Activated CD4-positive, alpha-beta memory T cell treated with anti-CD3 and anti-CD28 coated beads, Interleukin-2, amount 10 ng/mL, durations not matched to agents 7 days and 5 days (primary cell): Measurements from ENCODE around the gene INSC. TPM values are rescaled to one million over a fixed set of nuclear protein-coding genes. Genes with fewer than 3 reads are reported as not detected.

ENCODE experiments used
- CTCF ChIA-PET: fragments of 350-600 bp; sonication (Branson Sonifier 250); formaldehyde crosslinking; loops from one replicate; lab custom pipeline; 2021; ENCODE audit warnings: antibody characterized with exemption, inconsistent platforms; lab: Charles Lee
- POLR2A ChIA-PET: fragments of 350-600 bp; sonication (Branson Sonifier 250); formaldehyde crosslinking; loops from one replicate; lab custom pipeline; 2021; ENCODE audit warnings: antibody characterized with exemption; lab: Charles Lee
- DNase-seq: peaks from one replicate; pipeline ENCODE4 v3.0.0-alpha.2; 2020
- H3K27ac Mint-ChIP-seq: one replicate; pipeline ENCODE4 v1.8.0; 2021; ENCODE audit warnings: mild to moderate bottlenecking, mixed read lengths
- H3K27me3 Mint-ChIP-seq: one replicate; pipeline ENCODE4 v1.8.0; 2021; ENCODE audit warnings: mixed read lengths
- H3K36me3 Mint-ChIP-seq: one replicate; pipeline ENCODE4 v1.8.0; 2021; ENCODE audit warnings: low read depth, mixed read lengths
- H3K4me1 Mint-ChIP-seq: one replicate; pipeline ENCODE4 v1.8.0; 2021; ENCODE audit warnings: mixed read lengths
- H3K4me3 Mint-ChIP-seq: one replicate; pipeline ENCODE4 v1.8.0; 2021; ENCODE audit warnings: mild to moderate bottlenecking, mixed read lengths
- H3K9me3 Mint-ChIP-seq: one replicate; pipeline ENCODE4 v1.8.0; 2021; ENCODE audit warnings: mixed read lengths
- total RNA-seq, 2 experiments: library from RNA; stranded (reverse); gene quantifications; one replicate each; pipeline ENCODE4 v1.2.3, GENCODE V29; 2021

INSC gene
- total RNA-seq, 2 experiments from 2014 or later, result 0.15 to 0.18 TPM

- POLR2A ChIA-PET, result no interaction called here
- DNase-seq, result no peak
Observed at GRCh38 chr11:15095736-15096228, 18.9 kb upstream of the INSC start.

DNA sequence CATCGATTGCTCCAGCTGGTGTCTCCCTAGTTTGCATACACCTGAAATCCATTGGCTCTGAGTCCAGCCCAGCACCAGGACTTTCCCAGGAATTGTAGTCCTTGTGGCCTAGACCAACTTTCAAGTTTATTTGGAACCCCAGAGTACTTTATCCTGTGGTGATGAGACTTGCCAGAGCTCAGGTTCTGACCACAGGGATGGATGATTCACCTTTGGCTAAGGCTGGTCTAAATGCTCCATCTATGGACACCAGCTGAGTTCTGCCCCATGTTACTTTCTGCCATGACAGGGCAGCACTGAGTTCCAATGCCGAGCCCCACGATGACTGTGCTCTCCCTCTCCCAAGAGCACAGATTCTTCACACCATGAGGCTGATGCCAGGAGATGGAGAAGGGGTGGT, 17.3 kb upstream of the INSC start:
- Mint-ChIP-seq H3K4me1 (peaks cover 3% of the 10 kb centered on the region), H3K27me3 (peaks cover 24% of the 10 kb centered on the region), H3K9me3 (no peaks in the 10 kb centered on the region), H3K36me3 (no peaks in the 10 kb centered on the region), H3K4me3 (no peak overlapping the region), H3K27ac (no peak overlapping the region)
- POLR2A ChIA-PET, result no interaction called here
- CTCF ChIA-PET, result interaction anchor here (0.9 kb wide), 1 partner anchor 13 kb away, joined by 4 read pairs; no protein-coding TSS in a partner anchor
- no peak for DNase-seq

More at GRCh38 chr11:15095736-15096228, 18.9 kb upstream of the INSC start:
- H3K4me3 Mint-ChIP-seq, result no peak overlapping the region
- H3K36me3 Mint-ChIP-seq, result no peaks in the 10 kb centered on the region
- CTCF ChIA-PET, result interaction anchor here (0.6 to 1.4 kb wide), 3 partner anchors 64 to 1187 kb away, joined by 3 to 4 read pairs (median 3); no protein-coding TSS in a partner anchor
- H3K27ac Mint-ChIP-seq, result no peak overlapping the region
- peaks cover 21% of the 10 kb centered on the region for H3K27me3 Mint-ChIP-seq
- H3K4me1 Mint-ChIP-seq, result peaks cover 3% of the 10 kb centered on the region
- H3K9me3 Mint-ChIP-seq, result no peaks in the 10 kb centered on the region

GRCh38 chr11:15099267-15099666, 15.5 kb upstream of the INSC start:
- no peak overlapping the region for H3K27ac Mint-ChIP-seq
- H3K27me3 Mint-ChIP-seq, result peaks cover 33% of the 10 kb centered on the region
- POLR2A ChIA-PET, result no interaction called here
- no peak overlapping the region for H3K4me3 Mint-ChIP-seq
- no peak for DNase-seq
- no peaks in the 10 kb centered on the region for H3K4me1 Mint-ChIP-seq
- H3K9me3 Mint-ChIP-seq, result no peaks in the 10 kb centered on the region
- CTCF ChIA-PET, result interaction anchor here (0.9 to 3.7 kb wide), 10 partner anchors 10 to 192 kb away, joined by 3 to 32 read pairs (median 9); no protein-coding TSS in a partner anchor
- no peaks in the 10 kb centered on the region for H3K36me3 Mint-ChIP-seq

DNA sequence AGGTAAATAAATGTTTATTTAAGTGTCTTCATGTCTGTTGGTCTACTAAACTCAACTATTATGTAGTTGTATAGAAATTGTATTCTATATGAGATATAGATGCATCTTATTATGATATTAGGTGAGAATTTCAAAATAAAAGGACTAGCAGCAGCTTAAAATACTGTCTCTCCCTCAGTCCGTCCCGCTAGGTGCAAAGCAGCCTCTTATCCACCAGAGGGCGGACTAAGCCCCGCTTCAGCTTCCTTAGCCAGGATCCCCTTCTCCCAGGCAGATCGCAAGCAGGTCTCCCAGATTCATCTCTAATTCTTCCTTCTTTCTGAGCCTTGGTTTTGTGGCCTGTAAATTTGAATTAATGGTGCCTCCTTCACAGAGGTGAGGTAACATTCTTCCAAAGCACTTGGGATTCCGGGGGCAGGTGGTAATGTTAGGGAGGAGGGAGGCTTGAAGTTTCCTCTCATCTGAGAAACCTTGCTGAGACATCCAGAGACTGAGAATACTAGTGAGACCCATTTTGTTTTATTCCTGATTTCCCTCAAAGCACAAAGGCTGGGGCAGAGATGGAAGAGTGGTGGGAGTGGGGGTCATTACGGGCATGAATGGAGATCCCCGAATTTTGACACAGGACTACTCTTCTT, 13.5 kb upstream of the INSC start:
- POLR2A ChIA-PET, result interaction anchor here (0.6 to 0.7 kb wide), 2 partner anchors 10 to 14 kb away, joined by 3 read pairs; no protein-coding TSS in a partner anchor
- H3K27me3 Mint-ChIP-seq, result peaks cover 33% of the 10 kb centered on the region
- no peaks in the 10 kb centered on the region for H3K9me3 Mint-ChIP-seq
- peak; percentile 62 for DNase-seq
- H3K4me1 Mint-ChIP-seq, result peaks cover 2% of the 10 kb centered on the region
- no peak overlapping the region for H3K4me3 Mint-ChIP-seq
- no peak overlapping the region for H3K27ac Mint-ChIP-seq
- H3K36me3 Mint-ChIP-seq, result no peaks in the 10 kb centered on the region
- CTCF ChIA-PET, result interaction anchor here (0.8 to 3.7 kb wide), 19 partner anchors 9 to 193 kb away, joined by 3 to 32 read pairs (median 5); partner anchors contain the start of gene INSC

- Mint-ChIP-seq H3K36me3 (no peaks in the 10 kb centered on the region), H3K27me3 (peaks cover 25% of the 10 kb centered on the region), H3K4me1 (peaks cover 9% of the 10 kb centered on the region), H3K4me3 (no peak overlapping the region), H3K27ac (no peak overlapping the region), H3K9me3 (no peaks in the 10 kb centered on the region)
- DNase-seq, result no peak
- CTCF ChIA-PET, result no interaction called here
- POLR2A ChIA-PET, result no interaction called here
Observed at GRCh38 chr11:15104166-15104565, 10.6 kb upstream of the INSC start.

DNA sequence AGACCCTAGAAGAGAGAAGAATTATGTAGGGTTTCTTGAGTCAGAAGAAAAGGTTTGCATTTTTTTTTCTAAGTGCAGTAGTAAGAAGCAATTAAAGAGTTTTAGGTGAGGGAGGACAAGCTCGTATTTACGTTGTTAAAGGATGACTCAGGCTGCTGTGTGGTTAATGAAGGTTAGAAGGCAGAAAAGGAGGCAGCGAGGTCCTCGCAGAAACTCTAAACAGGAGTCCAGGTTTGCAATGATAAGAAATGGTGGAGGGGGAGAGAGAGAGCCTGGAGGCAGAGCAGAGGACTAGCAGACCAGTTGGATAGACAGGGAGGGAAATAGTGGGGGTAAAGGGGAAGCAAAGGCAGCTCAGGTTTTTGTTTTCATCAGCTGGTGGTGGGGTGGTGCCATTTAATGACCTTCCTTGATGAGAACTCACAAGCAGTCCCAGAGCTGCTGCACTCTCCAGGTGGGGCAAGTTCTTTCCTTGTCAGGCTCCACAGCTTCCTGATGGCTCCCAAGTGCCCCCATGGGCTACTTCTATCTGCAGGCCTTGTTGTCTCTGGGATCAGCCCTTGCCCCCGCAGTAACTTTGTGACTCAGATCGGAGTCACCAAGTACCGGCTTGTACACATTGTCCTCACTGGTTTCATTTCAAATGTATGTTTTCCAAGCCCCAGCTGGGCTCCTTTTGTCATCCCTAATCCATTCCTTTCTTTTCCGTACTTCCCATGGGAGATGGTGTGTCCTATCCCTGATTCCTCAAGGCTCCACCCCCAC, 8.3 kb upstream of the INSC start:
- no peaks in the 10 kb centered on the region for H3K9me3 Mint-ChIP-seq
- POLR2A ChIA-PET, result no interaction called here

DNA sequence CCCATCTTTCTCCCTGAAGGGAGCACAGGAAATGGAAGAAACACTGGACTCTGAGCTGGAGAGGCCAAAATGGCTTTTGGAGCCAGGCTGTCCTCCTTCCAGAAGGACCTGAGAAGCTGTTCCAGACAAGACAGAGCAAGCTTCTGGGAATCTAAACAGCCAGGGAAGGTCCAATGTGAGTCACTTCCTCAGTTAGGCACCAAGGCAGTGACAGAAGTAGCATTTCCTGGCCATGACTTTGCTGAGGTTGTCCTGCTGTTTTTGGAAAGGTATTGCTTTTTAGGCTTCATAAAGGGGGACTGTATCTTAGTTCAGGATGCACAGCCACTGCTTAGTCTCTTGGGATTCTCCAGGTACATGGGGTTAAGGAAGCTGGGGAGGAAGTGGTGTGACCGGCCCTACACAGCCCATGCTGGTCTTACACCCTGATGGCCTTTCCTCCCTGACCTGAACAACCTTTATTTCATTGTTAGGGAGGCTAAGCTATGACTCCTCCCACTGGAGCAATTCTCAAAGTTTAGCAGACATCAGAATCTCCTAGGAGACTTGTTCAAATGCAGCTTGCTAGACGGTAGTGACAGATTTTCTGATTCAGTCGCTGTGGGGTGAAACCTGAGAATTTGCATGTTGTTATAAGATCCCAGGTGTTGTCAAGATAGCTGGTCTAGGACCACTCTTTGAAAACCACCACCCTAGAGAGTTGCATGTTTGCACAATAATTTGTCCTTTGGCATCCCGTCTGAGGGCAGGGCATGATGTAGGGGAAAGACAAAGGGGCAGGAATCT, 6.8 kb upstream of the INSC start:
- Mint-ChIP-seq H3K27me3 (peaks cover 7% of the 10 kb centered on the region), H3K4me3 (no peak overlapping the region), H3K36me3 (no peaks in the 10 kb centered on the region), H3K27ac (no peak overlapping the region), H3K4me1 (peaks cover 9% of the 10 kb centered on the region), H3K9me3 (no peaks in the 10 kb centered on the region)
- POLR2A ChIA-PET, result interaction anchor here (1.2 kb wide), 1 partner anchor 10 kb away, joined by 4 read pairs; no protein-coding TSS in a partner anchor
- DNase-seq, result no peak
- CTCF ChIA-PET, result interaction anchor here (1.1 kb wide), 1 partner anchor 10 kb away, joined by 3 read pairs; no protein-coding TSS in a partner anchor

More for the DNA sequence above, 8.3 kb upstream of the INSC start:
- DNase-seq, result no peak
- CTCF ChIA-PET, result interaction anchor here (1.1 to 1.3 kb wide), 2 partner anchors 12 to 198 kb away, joined by 3 to 4 read pairs; no protein-coding TSS in a partner anchor
- Mint-ChIP-seq H3K4me3 (no peak overlapping the region), H3K4me1 (peaks cover 9% of the 10 kb centered on the region), H3K27ac (no peak overlapping the region), H3K27me3 (peaks cover 14% of the 10 kb centered on the region), H3K36me3 (no peaks in the 10 kb centered on the region)

DNA sequence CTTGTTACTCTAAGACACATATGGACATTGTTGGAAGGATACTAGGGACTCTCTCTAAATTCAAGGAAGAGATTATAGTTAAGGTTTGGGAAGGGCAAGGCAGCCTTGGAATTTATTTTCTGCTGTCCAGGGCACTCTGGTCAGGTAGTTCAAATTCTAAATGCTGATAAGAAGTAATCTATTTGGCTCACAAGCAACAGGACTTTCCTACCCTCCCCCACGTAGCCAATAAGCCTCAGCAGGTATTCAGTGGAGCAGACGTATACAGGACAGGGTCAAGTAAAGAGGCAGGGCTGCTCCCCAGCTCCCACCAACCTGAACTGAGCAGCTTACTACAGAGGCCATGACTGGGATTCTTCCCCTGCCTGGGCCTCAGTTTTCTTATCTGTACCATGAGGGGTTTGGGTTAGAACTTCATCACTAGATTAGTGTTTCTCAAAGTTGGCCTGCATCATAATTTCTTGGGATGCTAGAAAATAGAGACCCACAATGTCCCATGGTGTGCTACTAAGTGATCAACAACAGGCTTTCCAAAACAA, 6.1 kb upstream of the INSC start:
- Mint-ChIP-seq H3K36me3 (no peaks in the 10 kb centered on the region), H3K9me3 (no peaks in the 10 kb centered on the region), H3K27me3 (peaks cover 7% of the 10 kb centered on the region), H3K4me1 (peaks cover 17% of the 10 kb centered on the region), H3K27ac (no peak overlapping the region), H3K4me3 (no peak overlapping the region)
- DNase-seq, result no peak
- POLR2A ChIA-PET, result interaction anchor here (1.2 kb wide), 1 partner anchor 9 kb away, joined by 4 read pairs; no protein-coding TSS in a partner anchor
- CTCF ChIA-PET, result interaction anchor here (1.1 kb wide), 1 partner anchor 10 kb away, joined by 3 read pairs; no protein-coding TSS in a partner anchor

- DNase-seq, result no peak
- Mint-ChIP-seq H3K36me3 (no peaks in the 10 kb centered on the region), H3K27ac (no peak overlapping the region), H3K9me3 (no peaks in the 10 kb centered on the region), H3K27me3 (peaks cover 12% of the 10 kb centered on the region), H3K4me3 (no peak overlapping the region), H3K4me1 (peaks cover 21% of the 10 kb centered on the region)
- CTCF ChIA-PET, result interaction anchor here (1.0 to 1.8 kb wide), 2 partner anchors 9 to 12 kb away, joined by 4 to 5 read pairs; no protein-coding TSS in a partner anchor
- POLR2A ChIA-PET, result no interaction called here
Observed at GRCh38 chr11:15109602-15110001, 5.1 kb upstream of the INSC start.

- H3K36me3 Mint-ChIP-seq, result peaks cover 3% of the 10 kb centered on the region
- DNase-seq, result no peak
- POLR2A ChIA-PET, result no interaction called here
- H3K4me1 Mint-ChIP-seq, result peaks cover 22% of the 10 kb centered on the region
- H3K27me3 Mint-ChIP-seq, result peaks cover 19% of the 10 kb centered on the region
- no peak overlapping the region for H3K27ac Mint-ChIP-seq
- no peaks in the 10 kb centered on the region for H3K9me3 Mint-ChIP-seq
- CTCF ChIA-PET, result interaction anchor here (0.7 to 1.6 kb wide), 3 partner anchors 10 to 36 kb away, joined by 3 to 4 read pairs (median 4); no protein-coding TSS in a partner anchor
- H3K4me3 Mint-ChIP-seq, result no peak overlapping the region
Observed at GRCh38 chr11:15111215-15111614, 3.5 kb upstream of the INSC start.

- POLR2A ChIA-PET, result no interaction called here
- H3K27me3 Mint-ChIP-seq, result peaks cover 24% of the 10 kb centered on the region
- peaks cover 3% of the 10 kb centered on the region for H3K36me3 Mint-ChIP-seq
- no peaks in the 10 kb centered on the region for H3K9me3 Mint-ChIP-seq
- H3K4me3 Mint-ChIP-seq, result no peak overlapping the region
- no peak overlapping the region for H3K27ac Mint-ChIP-seq
- DNase-seq, result no peak
- peaks cover 22% of the 10 kb centered on the region for H3K4me1 Mint-ChIP-seq
- CTCF ChIA-PET, result interaction anchor here (1.1 to 2.0 kb wide), 3 partner anchors 10 to 37 kb away, joined by 3 to 12 read pairs (median 4); no protein-coding TSS in a partner anchor
Observed at GRCh38 chr11:15112131-15112541, 2.6 kb upstream of the INSC start.

GRCh38 chr11:15113381-15113780, 1.3 kb upstream of the INSC start:
- H3K27me3 Mint-ChIP-seq, result peaks cover 25% of the 10 kb centered on the region
- POLR2A ChIA-PET, result no interaction called here
- H3K4me3 Mint-ChIP-seq, result no peak overlapping the region
- peak; percentile 28 for DNase-seq
- H3K9me3 Mint-ChIP-seq, result no peaks in the 10 kb centered on the region
- CTCF ChIA-PET, result interaction anchor here (1.7 to 2.0 kb wide), 2 partner anchors 12 to 39 kb away, joined by 4 to 12 read pairs; no protein-coding TSS in a partner anchor
- H3K36me3 Mint-ChIP-seq, result peaks cover 3% of the 10 kb centered on the region
- H3K4me1 Mint-ChIP-seq, result peaks cover 24% of the 10 kb centered on the region
- H3K27ac Mint-ChIP-seq, result no peak overlapping the region
